Aorta (tissue), 5 donors: ENCODE measurements around the gene FANCC. TPM values are rescaled to one million over a fixed set of nuclear protein-coding genes. Genes with fewer than 3 reads are reported as not detected.
A peak's percentile ranks its signal among the peaks of the same experiment; 100 is the strongest.

ENCODE experiments used
- ATAC-seq: fragments of 200-7000 bp; cut with Tn5 transposase; one replicate; pipeline ENCODE4 v1.9.1; 2022; ENCODE audit warnings: moderate library complexity; ENCODE audit not compliant: low FRiP score
- DNase-seq, 2 donors: peaks; one replicate each; pipeline ENCODE4 v3.0.0-alpha.2; 2020
- H3K27ac ChIP-seq, 2 donors: one replicate each; pipeline ENCODE4 v1.5.1; 2013; ENCODE audit warnings: low read length in 2 of 2, mild to moderate bottlenecking in 2 of 2, moderate library complexity in 2 of 2, control low read depth in 1 of 2, inconsistent platforms in 1 of 2, low read depth in 1 of 2
- H3K27me3 ChIP-seq, 2 donors: one replicate each; pipeline ENCODE4 v1.6.1; 2013; ENCODE audit warnings: control low read depth in 1 of 2, low read length in 1 of 2, mild to moderate bottlenecking in 1 of 2, moderate library complexity in 1 of 2; ENCODE audit not compliant: insufficient read depth in 2 of 2, control insufficient read depth in 1 of 2
- H3K36me3 ChIP-seq, 2 donors: one replicate each; pipeline ENCODE4 v1.6.1; 2013; ENCODE audit warnings: control low read depth in 1 of 2, low read length in 1 of 2, mild to moderate bottlenecking in 1 of 2; ENCODE audit not compliant: insufficient read depth in 2 of 2, control insufficient read depth in 1 of 2
- H3K4me1 ChIP-seq, 2 donors: one replicate each; pipeline ENCODE4 v1.6.1; 2013; ENCODE audit warnings: low read length in 2 of 2, control low read depth in 1 of 2, mild to moderate bottlenecking in 1 of 2, moderate library complexity in 1 of 2; ENCODE audit not compliant: insufficient read depth in 2 of 2, control insufficient read depth in 1 of 2
- H3K4me3 ChIP-seq, 2 donors: one replicate each; pipeline ENCODE4 v1.5.1; 2013; ENCODE audit warnings: low read length in 2 of 2, control low read depth in 1 of 2, mild to moderate bottlenecking in 1 of 2
- H3K9me3 ChIP-seq: one replicate; pipeline ENCODE4 v1.6.1; 2013; ENCODE audit warnings: mild to moderate bottlenecking, low read length; ENCODE audit not compliant: control insufficient read depth
- WGBS, 2 donors: extraction: QIAGEN DNeasy Blood & Tissue Kit; methylation state at CpG; one replicate each; pipeline ENCODE4 v1.1.7; 2013; 5-methylcytosine and 5-hydroxymethylcytosine counted together
- intact Hi-C, 2 donors: fragments of 100-400 bp; cut with DNase I; formaldehyde crosslinking; loops; one replicate each; pipeline versions ENCODE4 v1.14.2 to v1.15.0; 2022
- polyA plus RNA-seq, 2 donors: library from polyadenylated mRNA; stranded (reverse); fragments of 200-250 nt; gene quantifications; one replicate each; pipeline ENCODE4 v1.2.3, GENCODE V29; 2013
- total RNA-seq, 2 donors: library from RNA; stranded (reverse); fragmentation: NEBNext Ultra II Directional; extraction: Animal tissue kit (Norgen Biotek cat#: 25700); gene quantifications; one replicate each; pipeline ENCODE4 v1.2.1, GENCODE V29; 2021
- donor health status: healthy with polysubstance abuse.
- donor health status: Bipolar disorder and iron deficiency.
- donor health status: DM: no; HTN: no; CAD: no.
- donor health status: DM: no; HTN: no; CAD: no.
- donor health status: DM: yes; HTN: yes; CAD: no.

FANCC gene
- total and polyA plus RNA-seq, 4 donors: 1.5 to 10.9 (median 5.8) TPM

- intact Hi-C loops: no loop called here
Measured at GRCh38 chr9:95190413-95190812, 127.1 kb downstream of the FANCC start.

GRCh38 chr9:95189251-95190098, 128.0 kb downstream of the FANCC start:
- ATAC-seq: peak; percentile 84
- H3K4me3 ChIP-seq: no peak overlapping the region
- WGBS, 2 donors: 2 to 3% methylated on average over 7 of the region's 7 CpGs
- peak overlapping the region; percentile 70 for H3K27ac ChIP-seq
- H3K36me3 ChIP-seq: no peaks in the 10 kb centered on the region
- DNase-seq: peak in 1 of 2 donors; percentile 70
- H3K9me3 ChIP-seq: no peaks in the 10 kb centered on the region
- intact Hi-C loops: no loop called here
- H3K27me3 ChIP-seq: no peaks in the 10 kb centered on the region
- H3K4me1 ChIP-seq: peaks cover 3 to 7% of the 10 kb centered on the region in 2 donors

More at GRCh38 chr9:95190413-95190812, 127.1 kb downstream of the FANCC start:
- Histone ChIP-seq H3K9me3 (no peaks in the 10 kb centered on the region), H3K36me3 (no peaks in the 10 kb centered on the region), H3K4me3 (no peak overlapping the region), H3K27me3 (no peaks in the 10 kb centered on the region), H3K4me1 (peaks cover 3 to 7% of the 10 kb centered on the region in 2 donors), H3K27ac (no peak overlapping the region)
- 77 to 79% methylated on average over 4 of the region's 4 CpGs for WGBS, 2 donors
- DNase-seq (no peak), ATAC-seq (peak; percentile 31)

GRCh38 chr9:95188459-95188858, 129.1 kb downstream of the FANCC start:
- ATAC-seq (no peak), DNase-seq (no peak)
- WGBS, 2 donors: 23 to 35% methylated on average over 4 of the region's 4 CpGs
- intact Hi-C loops: no loop called here
- Histone ChIP-seq H3K4me1 (peaks cover 3 to 7% of the 10 kb centered on the region in 2 donors), H3K4me3 (no peak overlapping the region), H3K36me3 (no peaks in the 10 kb centered on the region), H3K27ac (peak overlapping the region in 1 of 2 donors; percentile 12), H3K27me3 (no peaks in the 10 kb centered on the region), H3K9me3 (no peaks in the 10 kb centered on the region)

- intact Hi-C loops: no loop called here
- peaks cover 3 to 7% of the 10 kb centered on the region in 2 donors for H3K4me1 ChIP-seq
- no peak overlapping the region for H3K4me3 ChIP-seq
- no peaks in the 10 kb centered on the region for H3K27me3 ChIP-seq
- no peaks in the 10 kb centered on the region for H3K36me3 ChIP-seq
- no peak overlapping the region for H3K27ac ChIP-seq
- 98 to 100% methylated on average over 2 of the region's 2 CpGs for WGBS, 2 donors
- DNase-seq: no peak
- no peak for ATAC-seq
- H3K9me3 ChIP-seq: no peaks in the 10 kb centered on the region
Measured at GRCh38 chr9:95185956-95186355, 131.6 kb downstream of the FANCC start.

- 73 to 75% methylated on average over 11 of the region's 11 CpGs for WGBS, 2 donors
- ATAC-seq (peak; percentile 30), DNase-seq (no peak)
- Histone ChIP-seq H3K4me1 (peaks cover 0 to under 1% of the 10 kb centered on the region in 2 donors), H3K36me3 (no peaks in the 10 kb centered on the region), H3K27me3 (no peaks in the 10 kb centered on the region), H3K4me3 (no peak overlapping the region), H3K27ac (no peak overlapping the region), H3K9me3 (no peaks in the 10 kb centered on the region)
- intact Hi-C loops: no loop called here
Measured at GRCh38 chr9:95182854-95183563, 134.5 kb downstream of the FANCC start.

GRCh38 chr9:95181835-95182234, 135.7 kb downstream of the FANCC start:
- H3K27me3 ChIP-seq: no peaks in the 10 kb centered on the region
- ATAC-seq (no peak), DNase-seq (no peak)
- intact Hi-C loops: no loop called here
- H3K4me1 ChIP-seq: no peaks in the 10 kb centered on the region
- WGBS, 2 donors: 95 to 96% methylated on average over 4 of the region's 4 CpGs
- H3K36me3 ChIP-seq: no peaks in the 10 kb centered on the region
- H3K4me3 ChIP-seq: no peak overlapping the region
- no peak overlapping the region for H3K27ac ChIP-seq
- no peaks in the 10 kb centered on the region for H3K9me3 ChIP-seq

- Histone ChIP-seq H3K27ac (no peak overlapping the region), H3K9me3 (no peaks in the 10 kb centered on the region), H3K36me3 (no peaks in the 10 kb centered on the region), H3K4me1 (no peaks in the 10 kb centered on the region), H3K4me3 (no peak overlapping the region), H3K27me3 (no peaks in the 10 kb centered on the region)
- no peak for ATAC-seq
- intact Hi-C loops: no loop called here
- no peak for DNase-seq
- 75 to 78% methylated on average over 3 of the region's 3 CpGs for WGBS, 2 donors
Measured at GRCh38 chr9:95181226-95181818, 136.2 kb downstream of the FANCC start.

GRCh38 chr9:95177617-95178016, 139.9 kb downstream of the FANCC start:
- Histone ChIP-seq H3K4me1 (no peaks in the 10 kb centered on the region), H3K27ac (no peak overlapping the region), H3K9me3 (no peaks in the 10 kb centered on the region), H3K27me3 (no peaks in the 10 kb centered on the region), H3K36me3 (no peaks in the 10 kb centered on the region), H3K4me3 (no peak overlapping the region)
- intact Hi-C loops: no loop called here
- WGBS, 2 donors: 87 to 93% methylated on average over 3 of the region's 3 CpGs
- ATAC-seq (no peak), DNase-seq (no peak)
